HL-60/S4 treated with phorbol 12-myristate 13-acetate at 8.2 ng/mL for 4 days and 3 days (cell line): ENCODE data around the gene LRRTM4.

Source experiments
- in situ Hi-C: fragments of 300-500 bp; cut with MboI; formaldehyde crosslinking; loops from 2 replicates; pipeline ENCODE4 v1.15.0; 2022; ENCODE audit warnings: low sequenced_read_pairs

LRRTM4 gene

GRCh38 chr2:77521931-77522470 lies at the start of gene LRRTM4:
Gene LRRTM4 (minus strand): TSS chr2:77522376.
- in situ Hi-C loops, result no loop called here

- in situ Hi-C loops, result no loop called here
These were observed 49.4 kb upstream of the LRRTM4 start for GRCh38 chr2:77571545-77571944.

- in situ Hi-C loops, result no loop called here
These were observed 45.5 kb upstream of the LRRTM4 start for GRCh38 chr2:77567723-77568122.

GRCh38 chr2:77566582-77566981 lies 44.4 kb upstream of the LRRTM4 start:
- in situ Hi-C loops, result no loop called here

- in situ Hi-C loops, result no loop called here
These were observed 44.0 kb upstream of the LRRTM4 start for GRCh38 chr2:77566131-77566530.

- in situ Hi-C loops, result no loop called here
These were observed 30.8 kb upstream of the LRRTM4 start for GRCh38 chr2:77552956-77553355.

- in situ Hi-C loops, result no loop called here
These were observed 15.9 kb upstream of the LRRTM4 start for GRCh38 chr2:77538031-77538430.

GRCh38 chr2:77522888-77523287 lies 712 bp upstream of the LRRTM4 start:
- in situ Hi-C loops, result no loop called here

GRCh38 chr2:77521548-77521891 lies 656 bp downstream of the LRRTM4 start:
- in situ Hi-C loops, result no loop called here

GRCh38 chr2:77520641-77521547 lies 1.3 kb downstream of the LRRTM4 start:
- in situ Hi-C loops, result no loop called here

GRCh38 chr2:77519888-77520506 lies 2.2 kb downstream of the LRRTM4 start:
- in situ Hi-C loops, result no loop called here

- in situ Hi-C loops, result no loop called here
These were observed 2.9 kb downstream of the LRRTM4 start for GRCh38 chr2:77519164-77519887.

GRCh38 chr2:77518311-77518710 lies 3.9 kb downstream of the LRRTM4 start:
- in situ Hi-C loops, result no loop called here

GRCh38 chr2:77513191-77513590 lies 9.0 kb downstream of the LRRTM4 start:
- in situ Hi-C loops, result no loop called here

- in situ Hi-C loops, result no loop called here
These were observed 9.7 kb downstream of the LRRTM4 start for GRCh38 chr2:77512507-77512906.

GRCh38 chr2:77508511-77508910 lies 13.7 kb downstream of the LRRTM4 start:
- in situ Hi-C loops, result no loop called here

GRCh38 chr2:77507657-77508056 lies 14.5 kb downstream of the LRRTM4 start:
- in situ Hi-C loops, result no loop called here

GRCh38 chr2:77488141-77488540 lies 34.0 kb downstream of the LRRTM4 start:
- in situ Hi-C loops, result no loop called here

- in situ Hi-C loops, result no loop called here
These were observed 34.9 kb downstream of the LRRTM4 start for GRCh38 chr2:77487074-77487803.

GRCh38 chr2:77484026-77484425 lies 38.1 kb downstream of the LRRTM4 start:
- in situ Hi-C loops, result no loop called here

- in situ Hi-C loops, result no loop called here
These were observed 42.3 kb downstream of the LRRTM4 start for GRCh38 chr2:77479895-77480294.
